Measurements from ENCODE around the gene LARGE1.

GRCh38 chr22:33261699-33262098, 658.6 kb downstream of the LARGE1 start:
- no peak for TF ChIP-seq POLR2A (IDR thresholded peaks at IDR 0.05)
- no peak for TF ChIP-seq CTCF (IDR thresholded peaks at IDR 0.05)
- TF ChIP-seq EP300 (IDR thresholded peaks at IDR 0.05): no peak

Measured in tibial nerve (tissue), 4 donors.